ENCODE data around the gene SH2D6. TPM values are rescaled to one million over a fixed set of nuclear protein-coding genes. Genes with fewer than 3 reads are reported as not detected.

SH2D6 gene
- total and polyA plus RNA-seq, 9 of the 15 experiments (the other 6 are each of a cell fraction or from before 2014, with no cell fraction given): 0.07 to 0.76 (median 0.33) TPM; not detected in 2

- TF ChIP-seq ATF4 (CRISPR knock-in tag; IDR thresholded peaks at IDR 0.05): peak; percentile 52; the same call in 1 of the 2 replicates
- no peak for TF ChIP-seq TCF7L2 (IDR thresholded peaks at IDR 0.05; ENCODE audit: low read depth, low read length)
- no peak for TF ChIP-seq EZH2 (IDR thresholded peaks at IDR 0.05; ENCODE audit: borderline replicate concordance, low read depth, low read length)
- TF ChIP-seq MAZ (CRISPR knock-in tag; conservative IDR thresholded peaks at IDR 0.05 in 1 of 2, IDR thresholded peaks at IDR 0.05 in 1 of 2): peak; percentile 67 to 73
- TF ChIP-seq ZBTB11 (CRISPR knock-in tag; IDR thresholded peaks at IDR 0.05): no peak; a peak in 2 of 6 replicates
- peak; percentile 86 for TF ChIP-seq CTBP1 (IDR thresholded peaks at IDR 0.05; ENCODE audit: borderline replicate concordance)
- no peak for TF ChIP-seq XRCC3 (IDR thresholded peaks at IDR 0.05)
- TF ChIP-seq TBL1XR1 (IDR thresholded peaks at IDR 0.05; ENCODE audit: low read length in 2 of 2): no peak
- TF ChIP-seq MEF2A (IDR thresholded peaks at IDR 0.05; ENCODE audit: control insufficient read depth, low read depth, low read length): no peak
- TF ChIP-seq ARNT (IDR thresholded peaks at IDR 0.05): no peak
- TF ChIP-seq ZNF551 (CRISPR knock-in tag; IDR thresholded peaks at IDR 0.05): no peak
- no peak; the same call in 1 of the 2 replicates for TF ChIP-seq FOSL1 (tag; conservative IDR thresholded peaks at IDR 0.05)
- 0 out of 2 replicates have a peak, but pooled peaks have one; percentile 19 for TF ChIP-seq ZNF696 (CRISPR knock-in tag; conservative IDR thresholded peaks at IDR 0.05)
- TF ChIP-seq GMEB1 (CRISPR knock-in tag; IDR thresholded peaks at IDR 0.05): peak; percentile 23; the same call in 1 of the 2 replicates
- no peak for TF ChIP-seq ZFPM2 (CRISPR knock-in tag; IDR thresholded peaks at IDR 0.05)
- peak; percentile 64 for TF ChIP-seq KLF6 (CRISPR knock-in tag; IDR thresholded peaks at IDR 0.05; ENCODE audit: borderline replicate concordance)
- TF ChIP-seq ZBTB5 (IDR thresholded peaks at IDR 0.05): no peak
- no peak for TF ChIP-seq FOXJ2 (tag; IDR thresholded peaks at IDR 0.05)
- TF ChIP-seq ZNF830 (CRISPR knock-in tag; IDR thresholded peaks at IDR 0.05): no peak
- no peak for TF ChIP-seq MAFG (tag; conservative IDR thresholded peaks at IDR 0.05)
Observed at GRCh38 chr2:85420536-85421259, 2.2 kb downstream of the SH2D6 start (continued).

Measured in K562 (cell line).